Measurements from ENCODE around the gene AKR1B1. TPM values are rescaled to one million over a fixed set of nuclear protein-coding genes. Genes with fewer than 3 reads are reported as not detected.

The AKR1B1 gene
- total and polyA plus RNA-seq, 9 of the 15 experiments (the other 6 are each of a cell fraction or from before 2014, with no cell fraction given): 2.0 to 10.6 (median 6.2) TPM

- intact Hi-C loops (cut with micrococcal nuclease) (no loop called here), in situ Hi-C loops (cut with MboI) (no loop called here)
- FAIRE-seq: no peak
- no peaks in the 10 kb centered on the region for H3K9me3 ChIP-seq (replicated peaks; ENCODE audit: control insufficient read depth, insufficient read depth, low read depth, low read length)
- TF ChIP-seq ETS1 (conservative IDR thresholded peaks at IDR 0.05; ENCODE audit: control insufficient read depth, low read depth, low read length): no peak
- TF ChIP-seq NFATC3 (IDR thresholded peaks at IDR 0.05): no peak
- no peak for TF ChIP-seq TAF1 (IDR thresholded peaks at IDR 0.05; ENCODE audit: control insufficient read depth, extremely low read depth, insufficient read depth, low read length, severe bottlenecking)
- no peak for TF ChIP-seq ZNF274 (IDR thresholded peaks at IDR 0.05; ENCODE audit: borderline replicate concordance, low read depth, low read length)
- TF ChIP-seq, protein P1, sequence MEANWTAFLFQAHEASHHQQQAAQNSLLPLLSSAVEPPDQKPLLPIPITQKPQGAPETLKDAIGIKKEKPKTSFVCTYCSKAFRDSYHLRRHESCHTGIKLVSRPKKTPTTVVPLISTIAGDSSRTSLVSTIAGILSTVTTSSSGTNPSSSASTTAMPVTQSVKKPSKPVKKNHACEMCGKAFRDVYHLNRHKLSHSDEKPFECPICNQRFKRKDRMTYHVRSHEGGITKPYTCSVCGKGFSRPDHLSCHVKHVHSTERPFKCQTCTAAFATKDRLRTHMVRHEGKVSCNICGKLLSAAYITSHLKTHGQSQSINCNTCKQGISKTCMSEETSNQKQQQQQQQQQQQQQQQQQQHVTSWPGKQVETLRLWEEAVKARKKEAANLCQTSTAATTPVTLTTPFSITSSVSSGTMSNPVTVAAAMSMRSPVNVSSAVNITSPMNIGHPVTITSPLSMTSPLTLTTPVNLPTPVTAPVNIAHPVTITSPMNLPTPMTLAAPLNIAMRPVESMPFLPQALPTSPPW (CRISPR knock-in tag; IDR thresholded peaks at IDR 0.05): no peak
- TF ChIP-seq, protein P2, sequence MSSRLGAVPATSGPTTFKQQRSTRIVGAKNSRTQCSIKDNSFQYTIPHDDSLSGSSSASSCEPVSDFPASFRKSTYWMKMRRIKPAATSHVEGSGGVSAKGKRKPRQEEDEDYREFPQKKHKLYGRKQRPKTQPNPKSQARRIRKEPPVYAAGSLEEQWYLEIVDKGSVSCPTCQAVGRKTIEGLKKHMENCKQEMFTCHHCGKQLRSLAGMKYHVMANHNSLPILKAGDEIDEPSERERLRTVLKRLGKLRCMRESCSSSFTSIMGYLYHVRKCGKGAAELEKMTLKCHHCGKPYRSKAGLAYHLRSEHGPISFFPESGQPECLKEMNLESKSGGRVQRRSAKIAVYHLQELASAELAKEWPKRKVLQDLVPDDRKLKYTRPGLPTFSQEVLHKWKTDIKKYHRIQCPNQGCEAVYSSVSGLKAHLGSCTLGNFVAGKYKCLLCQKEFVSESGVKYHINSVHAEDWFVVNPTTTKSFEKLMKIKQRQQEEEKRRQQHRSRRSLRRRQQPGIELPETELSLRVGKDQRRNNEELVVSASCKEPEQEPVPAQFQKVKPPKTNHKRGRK (tag; IDR thresholded peaks at IDR 0.05): no peak
- no peak for TF ChIP-seq BACH1 (tag; IDR thresholded peaks at IDR 0.05)
- TF ChIP-seq, protein P3, sequence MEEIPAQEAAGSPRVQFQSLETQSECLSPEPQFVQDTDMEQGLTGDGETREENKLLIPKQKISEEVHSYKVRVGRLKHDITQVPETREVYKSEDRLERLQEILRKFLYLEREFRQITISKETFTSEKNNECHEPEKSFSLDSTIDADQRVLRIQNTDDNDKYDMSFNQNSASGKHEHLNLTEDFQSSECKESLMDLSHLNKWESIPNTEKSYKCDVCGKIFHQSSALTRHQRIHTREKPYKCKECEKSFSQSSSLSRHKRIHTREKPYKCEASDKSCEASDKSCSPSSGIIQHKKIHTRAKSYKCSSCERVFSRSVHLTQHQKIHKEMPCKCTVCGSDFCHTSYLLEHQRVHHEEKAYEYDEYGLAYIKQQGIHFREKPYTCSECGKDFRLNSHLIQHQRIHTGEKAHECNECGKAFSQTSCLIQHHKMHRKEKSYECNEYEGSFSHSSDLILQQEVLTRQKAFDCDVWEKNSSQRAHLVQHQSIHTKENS (CRISPR knock-in tag; IDR thresholded peaks at IDR 0.05): no peak
- no peak for TF ChIP-seq ETV1 (tag; conservative IDR thresholded peaks at IDR 0.05; ENCODE audit: low read depth)
- TF ChIP-seq FIP1L1 (IDR thresholded peaks at IDR 0.05; ENCODE audit: low read depth, low read length, poor library complexity, severe bottlenecking): no peak
- TF ChIP-seq ZNF583 (CRISPR knock-in tag; IDR thresholded peaks at IDR 0.05): no peak
- TF ChIP-seq, protein P4, sequence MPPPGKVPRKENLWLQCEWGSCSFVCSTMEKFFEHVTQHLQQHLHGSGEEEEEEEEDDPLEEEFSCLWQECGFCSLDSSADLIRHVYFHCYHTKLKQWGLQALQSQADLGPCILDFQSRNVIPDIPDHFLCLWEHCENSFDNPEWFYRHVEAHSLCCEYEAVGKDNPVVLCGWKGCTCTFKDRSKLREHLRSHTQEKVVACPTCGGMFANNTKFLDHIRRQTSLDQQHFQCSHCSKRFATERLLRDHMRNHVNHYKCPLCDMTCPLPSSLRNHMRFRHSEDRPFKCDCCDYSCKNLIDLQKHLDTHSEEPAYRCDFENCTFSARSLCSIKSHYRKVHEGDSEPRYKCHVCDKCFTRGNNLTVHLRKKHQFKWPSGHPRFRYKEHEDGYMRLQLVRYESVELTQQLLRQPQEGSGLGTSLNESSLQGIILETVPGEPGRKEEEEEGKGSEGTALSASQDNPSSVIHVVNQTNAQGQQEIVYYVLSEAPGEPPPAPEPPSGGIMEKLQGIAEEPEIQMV (tag; conservative IDR thresholded peaks at IDR 0.05; ENCODE audit: low read depth): no peak
- TF ChIP-seq ZEB2 (IDR thresholded peaks at IDR 0.05): no peak
- TF ChIP-seq ILK (tag; IDR thresholded peaks at IDR 0.05; ENCODE audit: borderline replicate concordance, low read depth): no peak
- no peak overlapping the region for H3K4me2 ChIP-seq (ENCODE audit: insufficient read depth, low read length)
- POLR2A ChIA-PET: interaction anchor here (0.7 kb wide), 1 partner anchor 31 kb away, joined by 4 read pairs; no protein-coding TSS in a partner anchor
- no peak for ATAC-seq
- no peak overlapping the region for H3K27ac ChIP-seq (ENCODE audit: extremely low read depth, low read depth, low read length)
- H3K36me3 ChIP-seq (ENCODE audit: control insufficient read depth, insufficient read depth, low read length): no peaks in the 10 kb centered on the region
- no peak overlapping the region for H3K9ac ChIP-seq (ENCODE audit: insufficient read depth in 1 of 2, low read depth in 2 of 2, low read length in 2 of 2)
- peaks cover 17 to 55% of the 10 kb centered on the region in 2 experiments for H3K27me3 ChIP-seq (ENCODE audit: control insufficient read depth in 2 of 2, insufficient read depth in 2 of 2, low read length in 2 of 2)
- no peaks in the 10 kb centered on the region for H3K79me2 ChIP-seq (ENCODE audit: control insufficient read depth, insufficient read depth, low read length)
- H2AFZ ChIP-seq (ENCODE audit: low read depth, low read length): no peak overlapping the region
- no peaks in the 10 kb centered on the region for H3K9me1 ChIP-seq (ENCODE audit: control insufficient read depth, insufficient read depth, low read length)
- WGBS (ENCODE audit: insufficient coverage, low coverage, missing lambda C conversion rate): 24% methylated on average over 5 of the region's 5 CpGs
- H4K20me1 ChIP-seq (replicated peaks; ENCODE audit: control insufficient read depth, insufficient read depth, low read length): no peaks in the 10 kb centered on the region
- BruUV-seq (replicated peaks): no TSS peak
- CTCF ChIA-PET (ENCODE audit: low intra/inter-chr PET ratio): no interaction called here
- H3K4me1 ChIP-seq (replicated peaks in 1 of 2; ENCODE audit: control insufficient read depth in 2 of 2, insufficient read depth in 2 of 2, low read length in 2 of 2): peaks cover 16 to 17% of the 10 kb centered on the region in 2 experiments
- no peak overlapping the region for H3K4me3 ChIP-seq
- no peak for DNase-seq (ENCODE audit: extremely low read depth in 1 of 4, low spot score in 3 of 4)
These were observed 6.5 kb downstream of the AKR1B1 start for GRCh38 chr7:134452419-134452838.
